ENCODE data around the gene UVRAG. TPM values are rescaled to one million over a fixed set of nuclear protein-coding genes. Genes with fewer than 3 reads are reported as not detected.

Gene UVRAG
- total RNA-seq, 4 donors from 2014 or later = 27.1 to 35.9 (median 31.0) TPM

DNA sequence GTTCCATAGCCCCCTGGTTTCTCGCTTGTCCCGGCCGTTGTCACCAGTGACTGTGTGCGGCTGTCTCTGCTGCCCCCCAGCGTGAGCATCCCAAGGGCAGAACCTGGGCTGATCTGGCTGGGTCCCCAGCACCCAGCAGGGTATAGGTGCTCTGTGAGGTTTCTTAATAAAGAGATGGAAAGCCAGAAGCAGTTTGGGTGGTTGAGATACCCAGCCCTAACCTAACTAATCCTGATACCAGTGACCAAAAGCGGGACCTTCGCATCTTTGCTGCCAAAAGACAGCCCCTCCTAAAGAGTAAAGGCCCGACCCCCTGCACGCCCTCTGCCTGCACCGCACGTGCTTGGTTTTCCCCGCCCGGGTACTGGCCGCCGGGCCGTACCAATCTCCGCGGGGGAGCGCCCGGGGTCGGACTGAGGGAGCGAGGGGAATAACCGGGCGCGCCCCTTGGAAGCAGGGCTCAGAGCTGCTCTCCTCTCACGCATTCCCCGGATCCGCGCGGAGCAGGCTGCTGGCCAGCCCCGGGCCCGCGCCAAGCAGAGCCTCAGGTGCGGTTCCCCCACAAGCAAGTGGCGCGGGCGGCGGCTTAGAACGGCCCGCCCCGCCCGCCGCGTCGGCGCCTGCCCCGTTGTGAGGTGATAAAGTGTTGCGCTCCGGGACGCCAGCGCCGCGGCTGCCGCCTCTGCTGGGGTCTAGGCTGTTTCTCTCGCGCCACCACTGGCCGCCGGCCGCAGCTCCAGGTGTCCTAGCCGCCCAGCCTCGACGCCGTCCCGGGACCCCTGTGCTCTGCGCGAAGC lies 46.7 kb upstream of the UVRAG start, which contains the start of gene DGAT2:
Gene DGAT2, plus strand, starts transcription at position 667 of the 797 bp plus-strand sequence. CDS start 214 bp downstream, outside the sequence.
- intact Hi-C loops (cut with DNase I) = loop anchor here (10.0 kb wide), 1 partner anchor 224 kb away; no protein-coding TSS in a partner anchor
- peak; percentile 82 to 84 for DNase-seq
- H3K27ac ChIP-seq = peak within 1 kb of the TSS in 2 of 3 donors; percentile 37 to 44

DNA sequence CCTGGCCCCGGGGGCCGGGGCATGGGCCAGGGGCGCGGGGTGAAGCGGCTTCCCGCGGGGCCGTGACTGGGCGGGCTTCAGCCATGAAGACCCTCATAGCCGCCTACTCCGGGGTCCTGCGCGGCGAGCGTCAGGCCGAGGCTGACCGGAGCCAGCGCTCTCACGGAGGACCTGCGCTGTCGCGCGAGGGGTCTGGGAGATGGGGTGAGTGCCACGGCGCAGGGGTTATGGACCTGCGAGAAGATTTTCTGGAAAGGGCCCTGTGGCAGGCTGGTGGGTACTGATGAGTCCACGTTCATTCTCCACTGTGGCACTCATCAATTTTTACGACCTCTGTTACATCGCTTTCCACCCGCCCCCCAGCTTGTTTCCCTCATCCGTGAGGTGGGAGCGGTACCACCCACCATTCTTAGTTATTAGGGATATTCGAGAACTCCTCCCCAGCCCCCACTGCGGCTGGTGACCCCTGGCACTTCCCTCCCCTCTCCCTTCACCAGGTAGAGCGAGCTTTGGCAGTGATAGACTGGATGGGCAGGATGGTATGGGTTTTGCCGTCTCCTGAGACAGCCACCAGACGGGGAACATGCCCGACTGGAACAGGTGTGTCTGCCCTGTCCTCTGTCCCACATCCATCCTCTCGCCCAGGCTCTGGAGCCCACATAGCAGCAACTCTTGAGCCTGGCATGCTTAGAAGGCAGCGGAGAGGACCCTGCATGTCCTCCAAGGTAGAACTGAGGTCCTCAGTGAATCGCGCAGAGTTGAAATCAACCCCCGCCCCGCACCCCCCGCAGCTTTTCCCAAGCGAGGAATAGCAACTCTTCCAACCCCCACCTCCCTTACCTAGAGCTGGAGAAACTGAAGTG lies 45.9 kb upstream of the UVRAG start:
- Histone ChIP-seq H3K27ac (peak overlapping the region in 1 of 3 donors; percentile 44), H3K27me3 (no peaks in the 10 kb centered on the region), H3K4me1 (peaks cover 7 to 45% of the 10 kb centered on the region in 2 donors), H3K9me3 (no peaks in the 10 kb centered on the region), H3K36me3 (no peaks in the 10 kb centered on the region), H3K4me3 (replicated peaks in 1 of 3) (peak overlapping the region; percentile 11 to 37 (median 19))
- WGBS, 2 donors = 30 to 31% methylated on average over 14 to 24 of the region's 46 CpGs
- TF ChIP-seq, protein P1, sequence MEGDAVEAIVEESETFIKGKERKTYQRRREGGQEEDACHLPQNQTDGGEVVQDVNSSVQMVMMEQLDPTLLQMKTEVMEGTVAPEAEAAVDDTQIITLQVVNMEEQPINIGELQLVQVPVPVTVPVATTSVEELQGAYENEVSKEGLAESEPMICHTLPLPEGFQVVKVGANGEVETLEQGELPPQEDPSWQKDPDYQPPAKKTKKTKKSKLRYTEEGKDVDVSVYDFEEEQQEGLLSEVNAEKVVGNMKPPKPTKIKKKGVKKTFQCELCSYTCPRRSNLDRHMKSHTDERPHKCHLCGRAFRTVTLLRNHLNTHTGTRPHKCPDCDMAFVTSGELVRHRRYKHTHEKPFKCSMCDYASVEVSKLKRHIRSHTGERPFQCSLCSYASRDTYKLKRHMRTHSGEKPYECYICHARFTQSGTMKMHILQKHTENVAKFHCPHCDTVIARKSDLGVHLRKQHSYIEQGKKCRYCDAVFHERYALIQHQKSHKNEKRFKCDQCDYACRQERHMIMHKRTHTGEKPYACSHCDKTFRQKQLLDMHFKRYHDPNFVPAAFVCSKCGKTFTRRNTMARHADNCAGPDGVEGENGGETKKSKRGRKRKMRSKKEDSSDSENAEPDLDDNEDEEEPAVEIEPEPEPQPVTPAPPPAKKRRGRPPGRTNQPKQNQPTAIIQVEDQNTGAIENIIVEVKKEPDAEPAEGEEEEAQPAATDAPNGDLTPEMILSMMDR (IDR thresholded peaks at IDR 0.05) = no peak
- no peak for TF ChIP-seq POLR2A (IDR thresholded peaks at IDR 0.05)
- intact Hi-C loops (cut with DNase I) = loop anchor here (10.0 kb wide), 1 partner anchor 224 kb away; no protein-coding TSS in a partner anchor
- peak; percentile 14 to 15 for DNase-seq

More for the DNA sequence above, 46.7 kb upstream of the UVRAG start, which contains the start of gene DGAT2:
- WGBS, 2 donors = 5 to 26% methylated on average over 7 to 27 of the region's 66 CpGs
- Histone ChIP-seq H3K4me3 (replicated peaks in 1 of 3) (peak within 1 kb of the TSS; percentile 11 to 37 (median 19)), H3K27me3 (no peaks in the 10 kb centered on the region), H3K36me3 (no peaks in the 10 kb centered on the region), H3K9me3 (no peaks in the 10 kb centered on the region), H3K4me1 (peaks cover 15 to 53% of the 10 kb centered on the region in 2 donors)
- peak in 1 of 2 donors; percentile 66 for TF ChIP-seq POLR2A (IDR thresholded peaks at IDR 0.05)
- TF ChIP-seq, protein P1 (IDR thresholded peaks at IDR 0.05) = peak in 3 of 6 experiments; percentile 25 to 39 (median 32)

DNA sequence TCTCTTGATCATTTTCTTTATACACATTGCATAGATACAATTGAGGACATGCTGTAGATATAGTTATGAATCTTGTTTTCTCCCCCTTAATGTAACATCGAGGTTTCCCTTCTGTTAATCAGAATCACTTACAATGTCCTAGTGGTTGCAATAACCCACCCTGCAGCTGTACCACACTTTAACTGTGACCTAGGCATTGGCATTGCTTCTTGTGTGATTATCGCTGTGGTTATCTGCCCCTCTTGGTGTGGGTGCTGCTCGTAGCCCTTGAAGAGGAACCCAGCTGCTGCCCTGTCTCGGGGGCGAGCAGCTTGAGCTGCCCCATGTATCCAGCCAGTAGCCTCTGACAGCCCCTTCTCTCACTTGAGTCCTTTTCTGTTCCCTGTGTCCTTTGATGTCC lies 44.9 kb upstream of the UVRAG start:
- Histone ChIP-seq H3K4me3 (replicated peaks in 1 of 3) (no peak overlapping the region), H3K27ac (no peak overlapping the region), H3K27me3 (no peaks in the 10 kb centered on the region), H3K4me1 (peaks cover 7 to 36% of the 10 kb centered on the region in 2 donors), H3K36me3 (no peaks in the 10 kb centered on the region), H3K9me3 (no peaks in the 10 kb centered on the region)
- no peak for DNase-seq
- TF ChIP-seq POLR2A (IDR thresholded peaks at IDR 0.05) = no peak
- TF ChIP-seq, protein P1 (IDR thresholded peaks at IDR 0.05) = no peak
- intact Hi-C loops (cut with DNase I) = no loop called here
- WGBS, 2 donors = 84 to 88% methylated on average over 5 of the region's 5 CpGs

DNA sequence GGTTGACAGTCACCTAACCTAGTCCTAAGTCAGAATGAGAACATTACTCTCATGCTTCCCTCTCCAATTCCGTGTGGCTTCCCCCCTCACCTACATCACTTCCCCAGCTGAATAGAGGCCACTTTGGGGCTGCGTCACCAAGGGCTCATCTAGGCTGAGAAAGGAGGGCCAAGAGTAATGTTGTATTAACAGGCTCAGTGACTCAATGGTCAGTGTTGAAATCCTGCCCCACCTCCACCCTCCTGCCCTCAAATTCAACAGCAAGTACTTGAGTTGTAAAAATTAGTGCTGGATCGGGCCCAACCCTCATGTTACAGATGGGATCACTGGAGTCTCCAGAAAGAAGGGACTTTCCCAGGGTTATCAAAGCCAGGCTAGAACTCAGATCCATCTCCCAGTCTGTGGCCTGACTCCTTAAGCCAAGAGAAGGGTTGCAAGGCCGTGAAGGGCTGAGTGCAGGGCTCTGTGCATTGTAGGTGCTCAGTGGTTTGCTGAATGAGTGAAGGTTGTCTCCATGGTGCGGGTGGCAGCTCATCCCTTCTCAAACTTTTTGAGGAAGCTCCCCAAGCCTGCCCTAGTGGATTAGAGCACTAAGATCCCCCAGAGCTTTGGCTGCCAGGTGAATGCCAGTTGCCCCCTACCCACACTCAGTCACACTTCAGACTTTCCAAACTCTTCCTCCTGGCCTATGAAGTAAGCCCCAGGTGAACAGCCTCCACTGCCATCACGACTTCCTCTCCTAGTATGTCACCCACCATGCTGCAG lies 43.2 kb upstream of the UVRAG start:
- H3K9me3 ChIP-seq = no peaks in the 10 kb centered on the region
- H3K27ac ChIP-seq = no peak overlapping the region
- no peak overlapping the region for H3K4me3 ChIP-seq (replicated peaks in 1 of 3)
- no peaks in the 10 kb centered on the region for H3K27me3 ChIP-seq
- H3K36me3 ChIP-seq = no peaks in the 10 kb centered on the region
- DNase-seq = peak; percentile 78 to 84
- H3K4me1 ChIP-seq = peaks cover 7 to 31% of the 10 kb centered on the region in 2 donors
- TF ChIP-seq, protein P1 (IDR thresholded peaks at IDR 0.05) = no peak
- no peak for TF ChIP-seq POLR2A (IDR thresholded peaks at IDR 0.05)
- intact Hi-C loops (cut with DNase I) = no loop called here
- 57 to 62% methylated on average over 5 to 6 of the region's 6 CpGs for WGBS, 2 donors
